K562 (cell line): Measurements from ENCODE around the gene MAEL. TPM values are rescaled to one million over a fixed set of nuclear protein-coding genes. Genes with fewer than 3 reads are reported as not detected.

Experiments
- ARHGAP35 ChIP-seq: fragments of 450-650 bp; IDR thresholded peaks from 2 replicates; pipeline ENCODE4 v1.6.1; 2018; ENCODE audit not compliant: partially characterized antibody
- CREB1 ChIP-seq, 2 experiments: sonication (generic) in 1 of 2; formaldehyde crosslinking in 1 of 2; IDR thresholded peaks; 2 replicates each; pipeline versions ENCODE4 v1.6.1 to v1.8.0; 2012 to 2022; ENCODE audit warnings: inconsistent platforms in 1 of 2, mild to moderate bottlenecking in 1 of 2, missing genetic modification reagents in 1 of 2, moderate library complexity in 1 of 2
- GABPB2 ChIP-seq: fragments of 250-450 bp; sonication (Bioruptor Pico); conservative IDR thresholded peaks from 2 replicates; pipeline ENCODE4 v1.5.1; 2021; ENCODE audit warnings: mild to moderate bottlenecking
- LCOR ChIP-seq: sonication (generic); formaldehyde crosslinking; IDR thresholded peaks from 2 replicates; pipeline ENCODE4 v1.8.0; 2022; ENCODE audit warnings: mild to moderate bottlenecking, missing genetic modification reagents
- MED1 ChIP-seq: sonication (generic); formaldehyde crosslinking; IDR thresholded peaks from 2 replicates; pipeline ENCODE4 v1.8.1; 2023; ENCODE audit warnings: missing genetic modification reagents, borderline replicate concordance
- NCOA1 ChIP-seq: fragments of 450-650 bp; IDR thresholded peaks from 2 replicates; pipeline ENCODE4 v1.6.1; 2016; ENCODE audit warnings: low read depth
- OTX1 ChIP-seq: fragments of 450-650 bp; formaldehyde crosslinking; IDR thresholded peaks from 2 replicates; pipeline ENCODE4 v1.4.0; 2022; ENCODE audit warnings: mild to moderate bottlenecking
- POLR2AphosphoS5 ChIP-seq: IDR thresholded peaks from 2 replicates; pipeline ENCODE4 v1.6.1; 2011; ENCODE audit warnings: mild to moderate bottlenecking, low read depth, low read length, moderate library complexity; ENCODE audit not compliant: control insufficient read depth, insufficient read depth
- SIX5 ChIP-seq, 2 experiments: IDR thresholded peaks; 2 replicates each; pipeline ENCODE4 v1.6.1; 2011; ENCODE audit warnings: low read length in 2 of 2, borderline replicate concordance in 1 of 2, low read depth in 1 of 2, mild to moderate bottlenecking in 1 of 2, moderate library complexity in 1 of 2; ENCODE audit not compliant: insufficient read depth in 1 of 2
- U2AF1 ChIP-seq: fragments of 200-400 bp; formaldehyde crosslinking; optimal IDR thresholded peaks from 2 replicates; pipeline ENCODE3; 2017; ENCODE audit warnings: mild to moderate bottlenecking, low read depth, low read length, moderate library complexity
- YY1 ChIP-seq, 3 experiments: IDR thresholded peaks; 2 replicates each; pipeline ENCODE4 v1.6.1; 2011; ENCODE audit warnings: low read length in 2 of 3, mild to moderate bottlenecking in 2 of 3, moderate library complexity in 2 of 3, borderline replicate concordance in 1 of 3, control low read depth in 1 of 3, low read depth in 1 of 3; ENCODE audit not compliant: insufficient read depth in 3 of 3, insufficient replicate concordance in 2 of 3, control insufficient read depth in 1 of 3, insufficient read length in 1 of 3; ENCODE audit errors: extremely low read depth in 1 of 3
- ZBTB8A ChIP-seq: fragments of 450-650 bp; IDR thresholded peaks from 2 replicates; pipeline ENCODE4 v1.6.1; 2018; ENCODE audit warnings: mild to moderate bottlenecking, moderate library complexity; ENCODE audit not compliant: partially characterized antibody
- ZNF408 ChIP-seq: fragments of 250-450 bp; sonication (Bioruptor Pico); IDR thresholded peaks from 2 replicates; pipeline ENCODE4 v1.4.0; 2020; ENCODE audit warnings: low read depth, mild to moderate bottlenecking, moderate library complexity
- polyA plus RNA-seq, 8 experiments: library from polyadenylated mRNA; depleted of rRNA in 4 of 8; stranded (reverse) in 5 of 8; unstranded in 3 of 8; fragments of >200 nt; fragmentation: Nextera tagmentation in 2 of 8; fragmentation: Illumina TruSeq in 1 of 8; extraction: Ambion mirVana in 2 of 8; extraction: Trizol in 1 of 8; gene quantifications; 2 replicates each; pipeline versions ENCODE4 v1.2.1 to v1.2.3, GENCODE V29; 2011 to 2014; ENCODE audit warnings: inconsistent platforms in 1 of 8, missing spikeins in 1 of 8
- total RNA-seq, 7 experiments: library from RNA; depleted of rRNA in 6 of 7; stranded (reverse); fragments of >200 nt in 6 of 7; fragmentation: Illumina TruSeq in 2 of 7; extraction: Trizol in 2 of 7; gene quantifications; 2 replicates each; pipeline versions ENCODE4 v1.2.1 to v1.2.3, GENCODE V29; 2011 to 2021; ENCODE audit warnings: low replicate concordance in 1 of 7
- TF ChIP-seq, protein P1 (sequence below), 2 experiments: fragments of 250-450 bp in 1 of 2; fragments of 450-650 bp in 1 of 2; sonication (Bioruptor Pico) in 1 of 2; IDR thresholded peaks; 2 replicates each; pipeline versions ENCODE4 v1.6.1 to v1.8.0; 2016 to 2021; ENCODE audit warnings: mild to moderate bottlenecking in 2 of 2, moderate library complexity in 2 of 2, missing compliant biosample characterization in 1 of 2, missing genetic modification characterization in 1 of 2
- TF ChIP-seq, protein P2 (sequence below): fragments of 200-600 bp; sonication (generic); IDR thresholded peaks from one replicate; pipeline ENCODE4 v1.6.1; 2012; ENCODE audit warnings: mild to moderate bottlenecking, low read depth, low read length, inconsistent platforms

The MAEL gene
- total and polyA plus RNA-seq, 9 of the 15 experiments (the other 6 are each of a cell fraction or from before 2014, with no cell fraction given), result 0.11 to 1.9 (median 0.75) TPM

GRCh38 chr1:167052389-167052788 is 63.3 kb downstream of the MAEL start (continued):
- TF ChIP-seq, protein P1, sequence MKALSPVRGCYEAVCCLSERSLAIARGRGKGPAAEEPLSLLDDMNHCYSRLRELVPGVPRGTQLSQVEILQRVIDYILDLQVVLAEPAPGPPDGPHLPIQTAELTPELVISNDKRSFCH (CRISPR knock-in tag; IDR thresholded peaks at IDR 0.05), result no peak
- TF ChIP-seq, protein P1 (tag; IDR thresholded peaks at IDR 0.05), result no peak
- TF ChIP-seq MED1 (no peak), CREB1 (IDR thresholded peaks at IDR 0.05) (no peak), CREB1 (CRISPR knock-in tag; IDR thresholded peaks at IDR 0.05) (no peak), OTX1 (CRISPR knock-in tag) (no peak), NCOA1 (no peak), LCOR (no peak), ZNF408 (no peak), YY1 (IDR thresholded peaks at IDR 0.05; ENCODE audit: borderline replicate concordance in 1 of 3, control insufficient read depth in 1 of 3, extremely low read depth in 1 of 3, insufficient read depth in 3 of 3, insufficient read length in 1 of 3, insufficient replicate concordance in 2 of 3, low read depth in 1 of 3, low read length in 2 of 3) (peak in 1 of 3 experiments; percentile 23), SIX5 (IDR thresholded peaks at IDR 0.05; ENCODE audit: borderline replicate concordance in 1 of 2, insufficient read depth in 1 of 2, low read depth in 1 of 2, low read length in 2 of 2) (no peak), ZBTB8A (no peak), U2AF1 (no peak), GABPB2 (CRISPR knock-in tag) (no peak), POLR2AphosphoS5 (no peak), ARHGAP35 (no peak)
- TF ChIP-seq, protein P2, sequence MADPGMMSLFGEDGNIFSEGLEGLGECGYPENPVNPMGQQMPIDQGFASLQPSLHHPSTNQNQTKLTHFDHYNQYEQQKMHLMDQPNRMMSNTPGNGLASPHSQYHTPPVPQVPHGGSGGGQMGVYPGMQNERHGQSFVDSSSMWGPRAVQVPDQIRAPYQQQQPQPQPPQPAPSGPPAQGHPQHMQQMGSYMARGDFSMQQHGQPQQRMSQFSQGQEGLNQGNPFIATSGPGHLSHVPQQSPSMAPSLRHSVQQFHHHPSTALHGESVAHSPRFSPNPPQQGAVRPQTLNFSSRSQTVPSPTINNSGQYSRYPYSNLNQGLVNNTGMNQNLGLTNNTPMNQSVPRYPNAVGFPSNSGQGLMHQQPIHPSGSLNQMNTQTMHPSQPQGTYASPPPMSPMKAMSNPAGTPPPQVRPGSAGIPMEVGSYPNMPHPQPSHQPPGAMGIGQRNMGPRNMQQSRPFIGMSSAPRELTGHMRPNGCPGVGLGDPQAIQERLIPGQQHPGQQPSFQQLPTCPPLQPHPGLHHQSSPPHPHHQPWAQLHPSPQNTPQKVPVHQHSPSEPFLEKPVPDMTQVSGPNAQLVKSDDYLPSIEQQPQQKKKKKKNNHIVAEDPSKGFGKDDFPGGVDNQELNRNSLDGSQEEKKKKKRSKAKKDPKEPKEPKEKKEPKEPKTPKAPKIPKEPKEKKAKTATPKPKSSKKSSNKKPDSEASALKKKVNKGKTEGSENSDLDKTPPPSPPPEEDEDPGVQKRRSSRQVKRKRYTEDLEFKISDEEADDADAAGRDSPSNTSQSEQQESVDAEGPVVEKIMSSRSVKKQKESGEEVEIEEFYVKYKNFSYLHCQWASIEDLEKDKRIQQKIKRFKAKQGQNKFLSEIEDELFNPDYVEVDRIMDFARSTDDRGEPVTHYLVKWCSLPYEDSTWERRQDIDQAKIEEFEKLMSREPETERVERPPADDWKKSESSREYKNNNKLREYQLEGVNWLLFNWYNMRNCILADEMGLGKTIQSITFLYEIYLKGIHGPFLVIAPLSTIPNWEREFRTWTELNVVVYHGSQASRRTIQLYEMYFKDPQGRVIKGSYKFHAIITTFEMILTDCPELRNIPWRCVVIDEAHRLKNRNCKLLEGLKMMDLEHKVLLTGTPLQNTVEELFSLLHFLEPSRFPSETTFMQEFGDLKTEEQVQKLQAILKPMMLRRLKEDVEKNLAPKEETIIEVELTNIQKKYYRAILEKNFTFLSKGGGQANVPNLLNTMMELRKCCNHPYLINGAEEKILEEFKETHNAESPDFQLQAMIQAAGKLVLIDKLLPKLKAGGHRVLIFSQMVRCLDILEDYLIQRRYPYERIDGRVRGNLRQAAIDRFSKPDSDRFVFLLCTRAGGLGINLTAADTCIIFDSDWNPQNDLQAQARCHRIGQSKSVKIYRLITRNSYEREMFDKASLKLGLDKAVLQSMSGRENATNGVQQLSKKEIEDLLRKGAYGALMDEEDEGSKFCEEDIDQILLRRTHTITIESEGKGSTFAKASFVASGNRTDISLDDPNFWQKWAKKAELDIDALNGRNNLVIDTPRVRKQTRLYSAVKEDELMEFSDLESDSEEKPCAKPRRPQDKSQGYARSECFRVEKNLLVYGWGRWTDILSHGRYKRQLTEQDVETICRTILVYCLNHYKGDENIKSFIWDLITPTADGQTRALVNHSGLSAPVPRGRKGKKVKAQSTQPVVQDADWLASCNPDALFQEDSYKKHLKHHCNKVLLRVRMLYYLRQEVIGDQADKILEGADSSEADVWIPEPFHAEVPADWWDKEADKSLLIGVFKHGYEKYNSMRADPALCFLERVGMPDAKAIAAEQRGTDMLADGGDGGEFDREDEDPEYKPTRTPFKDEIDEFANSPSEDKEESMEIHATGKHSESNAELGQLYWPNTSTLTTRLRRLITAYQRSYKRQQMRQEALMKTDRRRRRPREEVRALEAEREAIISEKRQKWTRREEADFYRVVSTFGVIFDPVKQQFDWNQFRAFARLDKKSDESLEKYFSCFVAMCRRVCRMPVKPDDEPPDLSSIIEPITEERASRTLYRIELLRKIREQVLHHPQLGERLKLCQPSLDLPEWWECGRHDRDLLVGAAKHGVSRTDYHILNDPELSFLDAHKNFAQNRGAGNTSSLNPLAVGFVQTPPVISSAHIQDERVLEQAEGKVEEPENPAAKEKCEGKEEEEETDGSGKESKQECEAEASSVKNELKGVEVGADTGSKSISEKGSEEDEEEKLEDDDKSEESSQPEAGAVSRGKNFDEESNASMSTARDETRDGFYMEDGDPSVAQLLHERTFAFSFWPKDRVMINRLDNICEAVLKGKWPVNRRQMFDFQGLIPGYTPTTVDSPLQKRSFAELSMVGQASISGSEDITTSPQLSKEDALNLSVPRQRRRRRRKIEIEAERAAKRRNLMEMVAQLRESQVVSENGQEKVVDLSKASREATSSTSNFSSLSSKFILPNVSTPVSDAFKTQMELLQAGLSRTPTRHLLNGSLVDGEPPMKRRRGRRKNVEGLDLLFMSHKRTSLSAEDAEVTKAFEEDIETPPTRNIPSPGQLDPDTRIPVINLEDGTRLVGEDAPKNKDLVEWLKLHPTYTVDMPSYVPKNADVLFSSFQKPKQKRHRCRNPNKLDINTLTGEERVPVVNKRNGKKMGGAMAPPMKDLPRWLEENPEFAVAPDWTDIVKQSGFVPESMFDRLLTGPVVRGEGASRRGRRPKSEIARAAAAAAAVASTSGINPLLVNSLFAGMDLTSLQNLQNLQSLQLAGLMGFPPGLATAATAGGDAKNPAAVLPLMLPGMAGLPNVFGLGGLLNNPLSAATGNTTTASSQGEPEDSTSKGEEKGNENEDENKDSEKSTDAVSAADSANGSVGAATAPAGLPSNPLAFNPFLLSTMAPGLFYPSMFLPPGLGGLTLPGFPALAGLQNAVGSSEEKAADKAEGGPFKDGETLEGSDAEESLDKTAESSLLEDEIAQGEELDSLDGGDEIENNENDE, result no peak
